Testis (tissue), 2 donors: Measurements from ENCODE around the gene SLC18B1.

ENCODE experiments used
- POLR2A ChIP-seq: fragments of 450-650 bp; IDR thresholded peaks from one replicate; pipeline ENCODE4 v1.6.1; 2017; ENCODE audit warnings: antibody characterized with exemption, mild to moderate bottlenecking, moderate library complexity
- TF ChIP-seq, protein P1 (sequence below), 3 experiments: fragments of 450-650 bp in 2 of 3; fragments of 200-600 bp in 1 of 3; sonication (generic) in 1 of 3; IDR thresholded peaks; one replicate each; pipeline ENCODE4 v1.5.1; 2016 to 2019; ENCODE audit warnings: antibody characterized with exemption in 3 of 3, mild to moderate bottlenecking in 2 of 3, moderate library complexity in 1 of 3

- no peak for TF ChIP-seq POLR2A
- TF ChIP-seq, protein P1, sequence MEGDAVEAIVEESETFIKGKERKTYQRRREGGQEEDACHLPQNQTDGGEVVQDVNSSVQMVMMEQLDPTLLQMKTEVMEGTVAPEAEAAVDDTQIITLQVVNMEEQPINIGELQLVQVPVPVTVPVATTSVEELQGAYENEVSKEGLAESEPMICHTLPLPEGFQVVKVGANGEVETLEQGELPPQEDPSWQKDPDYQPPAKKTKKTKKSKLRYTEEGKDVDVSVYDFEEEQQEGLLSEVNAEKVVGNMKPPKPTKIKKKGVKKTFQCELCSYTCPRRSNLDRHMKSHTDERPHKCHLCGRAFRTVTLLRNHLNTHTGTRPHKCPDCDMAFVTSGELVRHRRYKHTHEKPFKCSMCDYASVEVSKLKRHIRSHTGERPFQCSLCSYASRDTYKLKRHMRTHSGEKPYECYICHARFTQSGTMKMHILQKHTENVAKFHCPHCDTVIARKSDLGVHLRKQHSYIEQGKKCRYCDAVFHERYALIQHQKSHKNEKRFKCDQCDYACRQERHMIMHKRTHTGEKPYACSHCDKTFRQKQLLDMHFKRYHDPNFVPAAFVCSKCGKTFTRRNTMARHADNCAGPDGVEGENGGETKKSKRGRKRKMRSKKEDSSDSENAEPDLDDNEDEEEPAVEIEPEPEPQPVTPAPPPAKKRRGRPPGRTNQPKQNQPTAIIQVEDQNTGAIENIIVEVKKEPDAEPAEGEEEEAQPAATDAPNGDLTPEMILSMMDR (IDR thresholded peaks at IDR 0.05): no peak
Observed at GRCh38 chr6:132730560-132730959, 67.9 kb downstream of the SLC18B1 start.
